Astrocyte (in vitro differentiated cells and primary cell): ENCODE measurements around the gene HOGA1. TPM values are rescaled to one million over a fixed set of nuclear protein-coding genes. Genes with fewer than 3 reads are reported as not detected.
A peak's percentile ranks its signal among the peaks of the same experiment; 100 is the strongest.
"Not testable (repeated sequence)": the region's sequence is repeated elsewhere in the genome, so short reads cannot be mapped to it uniquely, and the experiment has no call there.

Experiments used
- DNase-seq: peaks from one replicate; pipeline ENCODE4 v3.0.0-alpha.2; 2010; ENCODE audit warnings: low read depth
- FAIRE-seq: peaks from 2 replicates; lab custom pipeline; 2011; peaks lifted over from hg19 to GRCh38; lab: Jason Lieb, UNC
- H2AFZ ChIP-seq: 2 replicates; pipeline ENCODE4 v1.6.0; 2012; ENCODE audit warnings: low read depth, low read length, inconsistent platforms
- H3K27ac ChIP-seq: 2 replicates; pipeline ENCODE4 v1.5.1; 2011; ENCODE audit warnings: low read depth, low read length, inconsistent platforms
- H3K27me3 ChIP-seq: 2 replicates; pipeline ENCODE4 v1.6.0; 2011; ENCODE audit warnings: low read length, inconsistent platforms; ENCODE audit not compliant: insufficient read depth
- H3K36me3 ChIP-seq: 2 replicates; pipeline ENCODE4 v1.5.1; 2011; ENCODE audit warnings: low read length, inconsistent platforms; ENCODE audit not compliant: insufficient read depth
- H3K4me1 ChIP-seq: 2 replicates; pipeline ENCODE4 v1.5.1; 2011; ENCODE audit warnings: low read length, inconsistent platforms; ENCODE audit not compliant: insufficient read depth
- H3K4me2 ChIP-seq: 2 replicates; pipeline ENCODE4 v1.6.0; 2012; ENCODE audit warnings: low read length, inconsistent platforms
- H3K4me3 ChIP-seq: 2 replicates; pipeline ENCODE4 v1.5.1; 2011; ENCODE audit warnings: low read depth, mild to moderate bottlenecking, low read length, inconsistent platforms; ENCODE audit not compliant: insufficient read depth
- H3K79me2 ChIP-seq: 2 replicates; pipeline ENCODE4 v1.6.0; 2012; ENCODE audit warnings: mild to moderate bottlenecking, low read length, inconsistent platforms; ENCODE audit not compliant: insufficient read depth
- H3K9ac ChIP-seq: 2 replicates; pipeline ENCODE4 v1.6.0; 2012; ENCODE audit warnings: mild to moderate bottlenecking, low read length, inconsistent platforms
- H3K9me3 ChIP-seq: 2 replicates; pipeline ENCODE4 v1.5.1; 2012; ENCODE audit warnings: low read depth, mild to moderate bottlenecking, low read length, inconsistent platforms; ENCODE audit not compliant: insufficient read depth
- H4K20me1 ChIP-seq: 2 replicates; pipeline ENCODE4 v1.6.0; 2012; ENCODE audit warnings: low read length, inconsistent platforms; ENCODE audit not compliant: insufficient read depth
- H3K27ac Mint-ChIP-seq: one replicate; pipeline ENCODE4 v1.8.0; 2021; ENCODE audit warnings: mild to moderate bottlenecking, mixed read lengths; ENCODE audit not compliant: unreplicated experiment
- H3K27me3 Mint-ChIP-seq: one replicate; pipeline ENCODE4 v1.8.0; 2021; ENCODE audit warnings: low read depth, mixed read lengths; ENCODE audit not compliant: unreplicated experiment
- H3K36me3 Mint-ChIP-seq: one replicate; pipeline ENCODE4 v1.8.0; 2021; ENCODE audit warnings: low read depth, mixed read lengths; ENCODE audit not compliant: unreplicated experiment
- H3K4me1 Mint-ChIP-seq: one replicate; pipeline ENCODE4 v1.8.0; 2021; ENCODE audit warnings: low read depth, mixed read lengths; ENCODE audit not compliant: unreplicated experiment
- H3K4me3 Mint-ChIP-seq: one replicate; pipeline ENCODE4 v1.8.0; 2021; ENCODE audit warnings: mild to moderate bottlenecking, moderate library complexity, mixed read lengths; ENCODE audit not compliant: unreplicated experiment
- H3K9me3 Mint-ChIP-seq: one replicate; pipeline ENCODE4 v1.8.0; 2021; ENCODE audit warnings: mild to moderate bottlenecking, mixed read lengths; ENCODE audit not compliant: unreplicated experiment
- CTCF ChIP-seq: IDR thresholded peaks from 2 replicates; pipeline ENCODE4 v1.5.1; 2011; ENCODE audit warnings: low read depth, mild to moderate bottlenecking, inconsistent platforms, low read length, moderate library complexity; ENCODE audit not compliant: insufficient read depth
- EZH2 ChIP-seq: IDR thresholded peaks from 2 replicates; pipeline ENCODE4 v1.6.1; 2012; ENCODE audit warnings: mild to moderate bottlenecking, low read length, inconsistent platforms; ENCODE audit not compliant: insufficient read depth
- total RNA-seq: library from RNA; stranded (reverse); gene quantifications from 2 replicates; pipeline ENCODE4 v1.2.1, GENCODE V29; 2021

Gene HOGA1
- total RNA-seq, 1 donor from 2014 or later: 0.23 TPM

- H2AFZ ChIP-seq: peak overlapping the region; percentile 95
- Mint-ChIP-seq H3K27ac (peak overlapping the region; percentile 95), H3K27me3 (no peaks in the 10 kb centered on the region), H3K4me3 (peak overlapping the region; percentile 100), H3K9me3 (no peaks in the 10 kb centered on the region), H3K4me1 (no peaks in the 10 kb centered on the region), H3K36me3 (no peaks in the 10 kb centered on the region)
- peak overlapping the region; percentile 74 for H3K4me3 ChIP-seq
- H3K4me2 ChIP-seq: peak overlapping the region; percentile 90
- no peaks in the 10 kb centered on the region for H3K9me3 ChIP-seq
- DNase-seq (no peak), FAIRE-seq (no peak)
- no peaks in the 10 kb centered on the region for H4K20me1 ChIP-seq
- peak overlapping the region; percentile 75 for H3K9ac ChIP-seq
- H3K4me1 ChIP-seq: peaks cover 5% of the 10 kb centered on the region
- no peaks in the 10 kb centered on the region for H3K79me2 ChIP-seq
- H3K36me3 ChIP-seq: no peaks in the 10 kb centered on the region
- TF ChIP-seq EZH2: no peak
- TF ChIP-seq CTCF: no peak
- no peaks in the 10 kb centered on the region for H3K27me3 ChIP-seq
- no peak overlapping the region for H3K27ac ChIP-seq
These were observed 49.7 kb downstream of the HOGA1 start for GRCh38 chr10:97633921-97634320.

- Mint-ChIP-seq H3K4me1 (no peaks in the 10 kb centered on the region), H3K36me3 (no peaks in the 10 kb centered on the region), H3K27me3 (no peaks in the 10 kb centered on the region), H3K9me3 (no peaks in the 10 kb centered on the region), H3K27ac (no peak overlapping the region), H3K4me3 (no peak overlapping the region)
- H4K20me1 ChIP-seq: no peaks in the 10 kb centered on the region
- H3K4me3 ChIP-seq: no peak overlapping the region
- FAIRE-seq (no peak), DNase-seq (no peak)
- TF ChIP-seq EZH2: no peak
- no peak for TF ChIP-seq CTCF
- H3K27ac ChIP-seq: no peak overlapping the region
- no peaks in the 10 kb centered on the region for H3K9me3 ChIP-seq
- H3K36me3 ChIP-seq: no peaks in the 10 kb centered on the region
- H3K4me2 ChIP-seq: no peak overlapping the region
- no peaks in the 10 kb centered on the region for H3K79me2 ChIP-seq
- H3K27me3 ChIP-seq: no peaks in the 10 kb centered on the region
- peaks cover 8% of the 10 kb centered on the region for H3K4me1 ChIP-seq
- H2AFZ ChIP-seq: no peak overlapping the region
- no peak overlapping the region for H3K9ac ChIP-seq
These were observed 51.4 kb downstream of the HOGA1 start for GRCh38 chr10:97635577-97635976.

- H3K9ac ChIP-seq, H3K27me3 Mint-ChIP-seq, H3K27ac Mint-ChIP-seq, H3K9me3 ChIP-seq, H3K4me2 ChIP-seq, H3K9me3 Mint-ChIP-seq, DNase-seq, H3K4me3 ChIP-seq, H3K27me3 ChIP-seq, H3K36me3 ChIP-seq, H3K4me1 Mint-ChIP-seq, FAIRE-seq, H3K4me3 Mint-ChIP-seq, H3K27ac ChIP-seq, H2AFZ ChIP-seq, H3K36me3 Mint-ChIP-seq: not testable (repeated sequence)
- H3K4me1 ChIP-seq: peaks cover 13% of the 10 kb centered on the region
- peaks cover 29% of the 10 kb centered on the region for H4K20me1 ChIP-seq
- H3K79me2 ChIP-seq: peaks cover 32% of the 10 kb centered on the region
These were observed 54.9 kb downstream of the HOGA1 start for GRCh38 chr10:97639090-97639489.
